ENCODE results near the gene ADAMTS8.

The ADAMTS8 gene

DNA sequence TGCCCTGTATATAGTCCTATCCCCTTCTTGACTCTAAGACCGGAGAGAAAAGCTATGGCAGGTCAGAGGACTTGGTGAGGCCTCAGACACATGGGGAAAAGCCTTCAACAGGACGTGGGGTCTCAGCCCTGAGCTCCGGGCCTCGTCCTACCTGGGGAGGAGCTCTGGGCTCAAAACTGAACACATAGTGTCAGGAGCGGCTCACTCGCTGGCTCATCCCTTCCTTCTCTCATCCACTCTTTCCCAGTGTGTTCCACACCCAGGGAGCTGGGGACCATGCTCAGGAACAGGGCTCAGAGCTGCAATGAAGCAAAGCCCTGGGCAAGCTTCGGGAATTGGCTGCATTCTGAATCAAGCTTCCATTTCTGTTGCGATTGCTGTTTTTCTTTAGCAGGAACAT lies 34.5 kb upstream of the ADAMTS8 start:
- no peak for DNase-seq (ENCODE audit: low read depth in 2 of 2)

- DNase-seq (ENCODE audit: low read depth in 2 of 2): no peak
Observed at GRCh38 chr11:130462101-130462885, 33.9 kb upstream of the ADAMTS8 start.

DNA sequence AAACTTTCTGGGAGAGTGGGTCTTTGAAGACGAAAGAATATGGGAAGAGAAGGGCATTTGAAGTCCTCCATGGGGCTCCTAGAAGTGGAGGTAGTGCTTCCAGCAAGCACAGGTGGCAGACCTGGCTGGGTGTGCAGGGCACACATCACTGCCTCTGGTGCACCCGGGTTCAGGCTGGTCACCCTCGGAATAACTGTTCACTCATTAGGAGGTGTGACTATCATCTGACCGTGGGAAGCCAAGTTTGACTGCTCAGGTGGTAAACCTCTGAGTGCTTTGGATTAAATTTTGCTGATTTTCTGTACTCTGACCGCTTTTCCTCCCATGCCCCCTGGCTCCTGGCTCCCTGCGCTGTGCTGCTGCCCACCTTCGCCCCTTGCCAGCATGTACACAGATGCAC lies 31.1 kb upstream of the ADAMTS8 start:
- no peak for DNase-seq (ENCODE audit: low read depth in 2 of 2)

GRCh38 chr11:130458410-130458729 lies 30.0 kb upstream of the ADAMTS8 start:
- no peak for DNase-seq (ENCODE audit: low read depth in 2 of 2)

- DNase-seq (ENCODE audit: low read depth in 2 of 2): no peak
Observed at GRCh38 chr11:130457623-130458409, 29.4 kb upstream of the ADAMTS8 start.

DNA sequence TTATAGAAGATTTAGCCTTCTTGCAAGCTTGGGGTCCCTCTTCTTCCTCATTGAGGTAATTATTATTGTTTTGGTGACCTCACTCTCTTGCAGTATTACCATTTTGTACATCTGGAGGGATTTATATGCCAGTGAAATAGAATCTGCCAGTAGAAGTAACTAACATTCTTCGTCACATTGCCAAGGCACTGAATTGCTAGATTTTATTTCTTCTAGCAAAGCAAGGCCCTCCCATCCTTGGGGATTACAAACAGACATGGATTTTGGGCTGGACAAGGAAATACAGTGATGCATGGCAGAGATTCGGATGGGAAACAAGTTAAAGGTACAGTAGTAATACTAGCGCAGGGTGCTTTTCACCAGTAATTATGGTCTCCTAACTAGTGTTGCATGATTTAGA lies 27.9 kb upstream of the ADAMTS8 start:
- no peak for DNase-seq (ENCODE audit: low read depth in 2 of 2)

DNA sequence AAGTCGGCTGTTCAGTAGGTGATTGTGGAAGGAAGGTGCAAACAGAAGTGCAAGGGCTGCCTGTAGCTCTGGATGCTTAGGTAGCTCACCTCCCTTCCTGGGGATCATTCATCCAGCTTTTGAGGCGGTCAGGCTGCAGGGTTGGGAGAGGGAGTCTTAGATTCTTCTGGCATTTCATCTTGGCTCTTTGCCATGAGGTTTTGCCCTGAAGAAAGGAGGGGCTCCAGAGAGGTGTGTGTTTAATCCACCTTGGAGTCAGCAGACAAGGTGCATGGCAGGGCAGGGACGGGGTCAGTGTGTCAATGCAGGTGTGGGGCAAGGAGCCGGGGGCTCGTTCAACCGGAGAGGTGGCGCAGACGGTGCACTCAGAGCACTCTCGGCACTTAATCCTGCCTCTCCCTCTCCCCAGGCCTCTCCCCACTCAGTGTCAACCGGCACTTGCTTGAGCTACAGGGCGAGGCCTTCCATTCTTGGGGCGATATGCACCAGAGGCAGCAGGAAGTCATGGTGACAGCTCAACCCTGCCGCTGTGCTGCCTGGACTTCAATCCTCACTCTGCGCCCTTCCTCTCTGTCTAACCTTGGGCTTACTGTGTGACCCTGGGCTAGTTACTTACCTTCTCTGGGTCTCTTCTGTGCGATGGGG lies 27.2 kb upstream of the ADAMTS8 start:
- DNase-seq (ENCODE audit: low read depth in 2 of 2): no peak

DNA sequence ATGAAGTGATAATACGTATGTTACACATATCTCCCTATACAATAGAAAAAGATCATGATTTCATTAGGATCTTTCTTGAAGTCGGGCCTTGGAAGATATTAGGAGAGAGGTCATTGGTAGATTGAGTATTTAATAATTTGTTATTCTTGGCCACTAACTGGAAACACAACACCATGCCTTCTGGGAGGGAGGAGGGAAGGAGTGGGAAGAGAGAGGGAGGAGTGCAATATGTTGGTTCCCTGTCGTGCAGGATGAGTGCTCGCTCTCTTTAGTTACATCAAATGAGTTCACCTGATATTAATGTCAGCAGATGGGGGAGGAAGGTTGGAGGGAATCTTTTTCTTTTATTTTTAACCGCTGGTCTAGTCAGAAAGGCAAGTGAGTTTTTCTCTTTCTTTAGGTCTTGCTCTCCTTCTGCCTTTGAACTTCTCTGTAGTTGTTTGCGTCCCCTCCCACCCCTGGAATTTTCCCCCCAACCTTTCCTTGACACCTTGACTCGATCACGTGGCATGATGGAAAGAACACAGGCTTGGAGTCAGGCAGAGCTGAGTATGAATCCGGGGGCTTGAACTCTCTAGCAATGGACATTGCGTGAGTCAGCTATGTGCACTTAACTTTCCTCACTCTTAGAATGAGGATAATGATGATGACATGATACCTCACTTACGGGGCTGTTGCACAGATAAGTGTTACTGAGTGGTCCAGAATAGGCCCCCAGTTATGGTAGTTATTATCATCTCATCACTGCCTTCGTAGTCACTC lies 26.3 kb upstream of the ADAMTS8 start:
- no peak for DNase-seq (ENCODE audit: low read depth in 2 of 2)

- no peak for DNase-seq (ENCODE audit: low read depth in 2 of 2)
Observed at GRCh38 chr11:130452940-130453339, 24.5 kb upstream of the ADAMTS8 start.

- DNase-seq (ENCODE audit: low read depth in 2 of 2): no peak
Observed at GRCh38 chr11:130452176-130452575, 23.8 kb upstream of the ADAMTS8 start.

GRCh38 chr11:130451231-130452019 lies 23.0 kb upstream of the ADAMTS8 start:
- DNase-seq (ENCODE audit: low read depth in 2 of 2): no peak

- no peak for DNase-seq (ENCODE audit: low read depth in 2 of 2)
Observed at GRCh38 chr11:130449996-130450769, 21.8 kb upstream of the ADAMTS8 start.

DNA sequence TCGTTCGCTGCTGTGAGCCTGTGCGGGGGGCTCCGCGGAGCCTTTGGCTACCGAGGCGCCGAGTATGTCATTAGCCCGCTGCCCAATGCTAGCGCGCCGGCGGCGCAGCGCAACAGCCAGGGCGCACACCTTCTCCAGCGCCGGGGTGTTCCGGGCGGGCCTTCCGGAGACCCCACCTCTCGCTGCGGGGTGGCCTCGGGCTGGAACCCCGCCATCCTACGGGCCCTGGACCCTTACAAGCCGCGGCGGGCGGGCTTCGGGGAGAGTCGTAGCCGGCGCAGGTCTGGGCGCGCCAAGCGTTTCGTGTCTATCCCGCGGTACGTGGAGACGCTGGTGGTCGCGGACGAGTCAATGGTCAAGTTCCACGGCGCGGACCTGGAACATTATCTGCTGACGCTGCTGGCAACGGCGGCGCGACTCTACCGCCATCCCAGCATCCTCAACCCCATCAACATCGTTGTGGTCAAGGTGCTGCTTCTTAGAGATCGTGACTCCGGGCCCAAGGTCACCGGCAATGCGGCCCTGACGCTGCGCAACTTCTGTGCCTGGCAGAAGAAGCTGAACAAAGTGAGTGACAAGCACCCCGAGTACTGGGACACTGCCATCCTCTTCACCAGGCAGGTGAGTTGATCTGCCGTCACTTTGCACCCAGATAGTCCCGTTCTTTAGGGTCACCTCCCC lies 21.0 kb upstream of the ADAMTS8 start:
- DNase-seq (ENCODE audit: low read depth in 2 of 2): no peak

- no peak for DNase-seq (ENCODE audit: low read depth in 2 of 2)
Observed at GRCh38 chr11:130448416-130449309, 20.3 kb upstream of the ADAMTS8 start, which contains the start of gene ADAMTS15. TSS of gene ADAMTS15 (plus strand) at chr11:130448645. CDS start at chr11:130448974, 329 bp downstream.

- DNase-seq (ENCODE audit: low read depth in 2 of 2): no peak
Observed at GRCh38 chr11:130448039-130448415, 19.6 kb upstream of the ADAMTS8 start.

DNA sequence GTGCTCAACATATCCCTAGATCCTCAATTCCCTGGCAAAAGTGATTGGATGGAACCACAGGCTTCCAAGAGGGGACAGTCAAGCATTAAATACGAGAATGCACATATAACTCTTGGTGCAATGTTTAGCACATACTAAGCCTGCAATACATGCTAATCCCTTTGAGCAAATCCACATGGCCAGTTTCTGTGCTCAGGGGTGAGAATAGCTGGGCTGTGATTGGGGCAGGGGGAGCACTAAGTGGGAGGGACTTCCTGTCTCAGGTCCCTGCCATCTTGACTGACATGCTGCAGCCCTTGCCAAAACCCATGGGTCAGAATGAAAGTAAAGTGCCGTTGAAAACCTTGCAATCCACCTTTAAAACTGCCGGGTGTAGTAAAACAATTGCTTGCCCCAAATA lies 17.4 kb upstream of the ADAMTS8 start:
- DNase-seq (ENCODE audit: low read depth in 2 of 2): no peak

DNA sequence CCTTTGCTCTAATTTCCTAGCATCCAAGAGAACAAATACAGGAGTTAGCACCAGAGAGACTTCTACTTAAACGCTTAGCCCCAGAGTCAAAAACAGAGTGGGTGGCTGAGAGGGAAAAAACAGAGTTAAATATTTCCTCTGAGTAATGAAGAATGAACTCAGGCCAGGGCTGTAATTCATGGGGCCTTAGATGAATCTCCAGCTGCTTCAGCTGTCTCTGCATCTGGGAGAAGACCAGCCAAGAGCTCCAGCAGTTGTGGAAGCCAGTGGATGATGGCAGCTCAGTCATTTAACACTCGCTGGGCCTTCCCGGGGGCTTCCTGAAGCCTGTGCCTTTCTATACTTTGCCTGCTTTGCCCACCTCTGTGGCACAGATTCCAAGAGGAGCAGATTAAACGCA lies 14.3 kb upstream of the ADAMTS8 start:
- DNase-seq (ENCODE audit: low read depth in 2 of 2): no peak

DNA sequence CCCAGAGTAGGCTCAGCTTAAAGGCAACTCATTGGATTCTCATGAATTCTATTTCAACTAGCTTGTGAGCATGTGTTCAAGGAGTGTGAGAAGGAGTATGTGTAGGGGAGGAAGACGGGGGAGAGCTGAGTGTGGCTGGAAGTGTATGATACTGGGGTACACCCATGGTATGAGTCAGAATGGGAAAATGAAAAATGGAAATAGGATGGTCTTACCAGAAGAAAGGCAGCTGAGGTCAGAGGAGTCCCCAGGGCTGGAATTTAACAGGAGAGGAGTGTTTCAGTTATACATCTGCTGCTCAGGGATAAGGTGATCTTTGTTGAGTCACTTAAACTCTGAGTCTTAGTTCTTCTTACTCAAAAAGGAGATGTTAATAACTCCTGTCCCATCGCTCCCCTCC lies 13.3 kb upstream of the ADAMTS8 start:
- DNase-seq (ENCODE audit: low read depth in 2 of 2): no peak

DNA sequence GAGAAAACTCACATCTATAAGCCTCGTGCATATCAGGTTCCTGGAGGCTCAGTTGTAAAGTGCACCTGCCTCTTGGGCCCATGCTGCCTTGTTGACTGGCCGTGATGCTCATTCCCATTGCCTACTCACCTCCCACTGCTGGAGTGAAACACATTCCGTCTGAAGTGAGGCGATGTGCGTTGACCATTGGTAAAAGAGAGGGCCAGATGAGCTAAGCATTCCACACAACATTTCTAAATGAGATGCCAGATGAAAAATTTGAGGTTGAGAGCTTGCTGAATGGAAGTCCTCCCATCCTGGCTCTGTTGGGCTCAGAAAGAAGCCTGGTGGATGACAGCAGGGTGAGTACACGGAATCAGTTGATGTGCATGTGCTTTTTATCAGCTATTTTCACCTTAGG lies 11.5 kb upstream of the ADAMTS8 start:
- no peak for DNase-seq (ENCODE audit: low read depth in 2 of 2)

Measured in stimulated activated CD4-positive, alpha-beta T cell treated with anti-CD3 and anti-CD28 coated beads, Interleukin-1b, Interleukin-23, amount 100 ng/mL, for 1 hour (primary cell).